T-helper 17 cell (primary cell): ENCODE data around the gene CYBA. TPM values are rescaled to one million over a fixed set of nuclear protein-coding genes. Genes with fewer than 3 reads are reported as not detected.
A peak's percentile ranks its signal among the peaks of the same experiment; 100 is the strongest.
"Not testable (repeated sequence)": the region's sequence is repeated elsewhere in the genome, so short reads cannot be mapped to it uniquely, and the experiment has no call there.

Experiments
- ATAC-seq: fragments of 150-1000 bp; cut with Tn5 transposase; 2 replicates; pipeline ENCODE4 v1.10.0; 2021; ENCODE audit warnings: mild to moderate bottlenecking, moderate library complexity
- DNase-seq, 3 donors: peaks; one replicate each; pipeline versions ENCODE4 v3.0.0 to v3.0.0-alpha.2; 2020 to 2021
- H3K9me3 ChIP-seq: one replicate; pipeline ENCODE4 v1.7.0; 2013; ENCODE audit warnings: low read length, mild to moderate bottlenecking; ENCODE audit not compliant: control insufficient read depth, poor library complexity, severe bottlenecking
- H3K27ac Mint-ChIP-seq: one replicate; pipeline ENCODE4 v1.8.0; 2022; ENCODE audit warnings: mild to moderate bottlenecking, moderate library complexity, mixed read lengths
- H3K27me3 Mint-ChIP-seq: one replicate; pipeline ENCODE4 v1.8.0; 2022; ENCODE audit warnings: mixed read lengths
- H3K36me3 Mint-ChIP-seq: one replicate; pipeline ENCODE4 v1.8.0; 2022; ENCODE audit warnings: low read depth, mixed read lengths
- H3K4me1 Mint-ChIP-seq: one replicate; pipeline ENCODE4 v1.8.0; 2022; ENCODE audit warnings: mild to moderate bottlenecking, mixed read lengths
- H3K4me3 Mint-ChIP-seq: one replicate; pipeline ENCODE4 v1.8.0; 2022; ENCODE audit warnings: mild to moderate bottlenecking, moderate library complexity, mixed read lengths
- total RNA-seq, 4 donors: library from RNA in 2 of 4; stranded (reverse) in 2 of 4; gene quantifications; one replicate each; pipeline ENCODE4 v1.2.3 and lab custom pipeline; 2022 to 2026

Gene CYBA
- total RNA-seq, 2 donors from 2014 or later = 346 to 383 TPM

GRCh38 chr16:88610080-88610479 is 40.8 kb downstream of the CYBA start:
- Mint-ChIP-seq H3K36me3 (peaks cover 5% of the 10 kb centered on the region), H3K27me3 (no peaks in the 10 kb centered on the region), H3K4me1 (peaks cover 17% of the 10 kb centered on the region), H3K27ac (peak overlapping the region; percentile 86), H3K4me3 (no peak overlapping the region)
- no peaks in the 10 kb centered on the region for H3K9me3 ChIP-seq
- DNase-seq = no peak
- no peak for ATAC-seq

GRCh38 chr16:88609426-88609825 is 41.4 kb downstream of the CYBA start:
- H3K36me3 Mint-ChIP-seq, H3K4me3 Mint-ChIP-seq, H3K27me3 Mint-ChIP-seq, DNase-seq, ATAC-seq, H3K9me3 ChIP-seq: not testable (repeated sequence)
- Mint-ChIP-seq H3K4me1 (peaks cover 17% of the 10 kb centered on the region), H3K27ac (peak overlapping the region; percentile 86)

GRCh38 chr16:88608076-88608475 is 42.8 kb downstream of the CYBA start:
- Mint-ChIP-seq H3K36me3 (peaks cover 5% of the 10 kb centered on the region), H3K27ac (peak overlapping the region; percentile 71), H3K27me3 (no peaks in the 10 kb centered on the region), H3K4me3 (no peak overlapping the region), H3K4me1 (peaks cover 12% of the 10 kb centered on the region)
- H3K9me3 ChIP-seq = no peaks in the 10 kb centered on the region
- DNase-seq (no peak), ATAC-seq (no peak)

GRCh38 chr16:88606148-88606757 is 44.6 kb downstream of the CYBA start:
- Mint-ChIP-seq H3K36me3 (peaks cover 5% of the 10 kb centered on the region), H3K4me3 (no peak overlapping the region)

GRCh38 chr16:88605186-88606147 is 45.4 kb downstream of the CYBA start:
- Mint-ChIP-seq H3K4me1 (peaks cover 9% of the 10 kb centered on the region), H3K27me3 (no peaks in the 10 kb centered on the region), H3K4me3 (no peak overlapping the region), H3K27ac (no peak overlapping the region), H3K36me3 (peaks cover 7% of the 10 kb centered on the region)
- H3K9me3 ChIP-seq = no peaks in the 10 kb centered on the region
- DNase-seq = no peak
- ATAC-seq = no peak

More at GRCh38 chr16:88606148-88606757, 44.6 kb downstream of the CYBA start:
- peaks cover 13% of the 10 kb centered on the region for H3K4me1 Mint-ChIP-seq
- DNase-seq (no peak), ATAC-seq (no peak)
- H3K27ac Mint-ChIP-seq = no peak overlapping the region
- no peaks in the 10 kb centered on the region for H3K27me3 Mint-ChIP-seq
- H3K9me3 ChIP-seq = no peaks in the 10 kb centered on the region

GRCh38 chr16:88602091-88602490 is 48.8 kb downstream of the CYBA start:
- DNase-seq (no peak), ATAC-seq (no peak)
- Mint-ChIP-seq H3K36me3 (peaks cover 2% of the 10 kb centered on the region), H3K4me3 (no peak overlapping the region), H3K27ac (no peak overlapping the region), H3K27me3 (no peaks in the 10 kb centered on the region), H3K4me1 (peaks cover 2% of the 10 kb centered on the region)
- no peaks in the 10 kb centered on the region for H3K9me3 ChIP-seq

- Mint-ChIP-seq H3K27me3 (no peaks in the 10 kb centered on the region), H3K27ac (no peak overlapping the region), H3K4me3 (no peak overlapping the region), H3K36me3 (peaks cover 2% of the 10 kb centered on the region), H3K4me1 (peaks cover 2% of the 10 kb centered on the region)
- DNase-seq (no peak), ATAC-seq (no peak)
- H3K9me3 ChIP-seq = no peaks in the 10 kb centered on the region
Observed at GRCh38 chr16:88601313-88602036, 49.4 kb downstream of the CYBA start.

GRCh38 chr16:88600539-88600896 is 50.3 kb downstream of the CYBA start:
- Mint-ChIP-seq H3K27me3 (no peaks in the 10 kb centered on the region), H3K36me3 (peaks cover 2% of the 10 kb centered on the region), H3K27ac (peak overlapping the region; percentile 54), H3K4me3 (no peak overlapping the region), H3K4me1 (peaks cover 2% of the 10 kb centered on the region)
- ATAC-seq (no peak), DNase-seq (no peak)
- no peaks in the 10 kb centered on the region for H3K9me3 ChIP-seq

GRCh38 chr16:88599825-88600538 is 50.9 kb downstream of the CYBA start:
- no peak for DNase-seq
- H3K4me3 Mint-ChIP-seq = no peak overlapping the region
- H3K9me3 ChIP-seq = no peaks in the 10 kb centered on the region
- peak overlapping the region; percentile 54 for H3K27ac Mint-ChIP-seq
- H3K27me3 Mint-ChIP-seq = no peaks in the 10 kb centered on the region
- H3K4me1 Mint-ChIP-seq = peaks cover 2% of the 10 kb centered on the region
- peaks cover 2% of the 10 kb centered on the region for H3K36me3 Mint-ChIP-seq
- ATAC-seq = no peak

- DNase-seq = no peak
- no peaks in the 10 kb centered on the region for H3K9me3 ChIP-seq
- Mint-ChIP-seq H3K4me3 (no peak overlapping the region), H3K27me3 (no peaks in the 10 kb centered on the region), H3K36me3 (peaks cover 2% of the 10 kb centered on the region), H3K27ac (no peak overlapping the region), H3K4me1 (peaks cover 2% of the 10 kb centered on the region)
- peak; percentile 21 for ATAC-seq
Observed at GRCh38 chr16:88599092-88599733, 51.6 kb downstream of the CYBA start.

GRCh38 chr16:88597856-88598491 is 52.9 kb downstream of the CYBA start:
- Mint-ChIP-seq H3K36me3 (peaks cover 2% of the 10 kb centered on the region), H3K27me3 (no peaks in the 10 kb centered on the region), H3K27ac (peak overlapping the region; percentile 19), H3K4me3 (no peak overlapping the region), H3K4me1 (peaks cover 2% of the 10 kb centered on the region)
- H3K9me3 ChIP-seq = no peaks in the 10 kb centered on the region
- no peak for DNase-seq
- ATAC-seq = no peak

- Mint-ChIP-seq H3K4me3 (no peak overlapping the region), H3K27me3 (no peaks in the 10 kb centered on the region), H3K27ac (peak overlapping the region; percentile 34), H3K36me3 (peaks cover 2% of the 10 kb centered on the region), H3K4me1 (peaks cover 7% of the 10 kb centered on the region)
- no peaks in the 10 kb centered on the region for H3K9me3 ChIP-seq
- DNase-seq (no peak), ATAC-seq (no peak)
Observed at GRCh38 chr16:88596483-88596882, 54.4 kb downstream of the CYBA start.
